K562 (cell line): ENCODE data around the gene ERCC6L. TPM values are rescaled to one million over a fixed set of nuclear protein-coding genes. Genes with fewer than 3 reads are reported as not detected.

Experiments used
- ATAC-seq: fragments of 200-7000 bp; cut with Tn5 transposase; 3 replicates; pipeline ENCODE4 v1.9.1; 2020; ENCODE audit warnings: moderate library complexity
- BruUV-seq: library from RNA; stranded (reverse); fragments of 400-500 nt; replicated peaks from 2 replicates; lab custom pipeline; 2021; lab: Mats Ljungman, UMichigan
- CTCF ChIA-PET: fragments of 300-600 bp; formaldehyde crosslinking; extraction: SDS; loops from one replicate; lab custom pipeline; 2021; ENCODE audit warnings: low intra/inter-chr PET ratio; lab: Yijun Ruan, JAX
- POLR2A ChIA-PET: fragments of 300-600, 350-650 bp; sonication (Branson Sonifier 250); formaldehyde crosslinking; extraction: SDS; loops from one replicate; lab custom pipeline; 2021; ENCODE audit warnings: antibody characterized with exemption, inconsistent platforms; lab: Yijun Ruan, JAX
- DNase-seq, 4 experiments: peaks; one replicate each; pipeline versions ENCODE4 v3.0.0 to v3.0.0-alpha.2; 2011 to 2018; ENCODE audit warnings: low spot score in 3 of 4, mixed read lengths in 3 of 4; ENCODE audit errors: extremely low read depth in 1 of 4
- FAIRE-seq: peaks from 2 replicates; lab custom pipeline; 2011; peaks lifted over from hg19 to GRCh38; lab: Jason Lieb, UNC
- H2AFZ ChIP-seq: 2 replicates; pipeline ENCODE4 v1.6.0; 2011; ENCODE audit warnings: low read depth, low read length, control low read depth, inconsistent platforms
- H3K27ac ChIP-seq: fragments of 200-600 bp; 3 replicates; pipeline ENCODE4 v1.8.0; 2011; ENCODE audit warnings: low read depth, mild to moderate bottlenecking, control low read depth, inconsistent platforms, low read length, moderate library complexity, mixed read lengths; ENCODE audit errors: extremely low read depth
- H3K27me3 ChIP-seq, 2 experiments: fragments of 300-600 bp in 1 of 2; 2 replicates in 1 of 2; 3 replicates in 1 of 2; pipeline versions ENCODE4 v1.6.0 to v1.8.0; 2011; ENCODE audit warnings: inconsistent platforms in 2 of 2, low read length in 2 of 2, mild to moderate bottlenecking in 1 of 2, mixed read lengths in 1 of 2, moderate library complexity in 1 of 2; ENCODE audit not compliant: control insufficient read depth in 2 of 2, insufficient read depth in 2 of 2
- H3K36me3 ChIP-seq: fragments of 300-600 bp; 3 replicates; pipeline ENCODE4 v1.8.0; 2011; ENCODE audit warnings: mild to moderate bottlenecking, low read length, inconsistent platforms; ENCODE audit not compliant: control insufficient read depth, insufficient read depth
- H3K4me1 ChIP-seq, 2 experiments: fragments of 200-600 bp in 1 of 2; replicated peaks in 1 of 2; 2 replicates in 1 of 2; 3 replicates in 1 of 2; pipeline versions ENCODE4 v1.5.1 to v1.8.0; 2011; ENCODE audit warnings: inconsistent platforms in 2 of 2, low read length in 2 of 2, mild to moderate bottlenecking in 1 of 2, mixed read lengths in 1 of 2, moderate library complexity in 1 of 2; ENCODE audit not compliant: control insufficient read depth in 2 of 2, insufficient read depth in 2 of 2
- H3K4me2 ChIP-seq: 2 replicates; pipeline ENCODE4 v1.6.1; 2011; ENCODE audit warnings: low read length, control low read depth, inconsistent platforms, mixed read lengths; ENCODE audit not compliant: insufficient read depth
- H3K4me3 ChIP-seq: fragments of 200-600 bp; sonication (generic), shearing (Covaris generic); 2 replicates; pipeline ENCODE4 v1.5.1; 2016; ENCODE audit warnings: control low read depth, inconsistent platforms
- H3K79me2 ChIP-seq: fragments of 200-600 bp; 3 replicates; pipeline ENCODE4 v1.8.0; 2011; ENCODE audit warnings: low read length, inconsistent platforms; ENCODE audit not compliant: control insufficient read depth, insufficient read depth
- H3K9ac ChIP-seq, 2 experiments: 2 replicates each; pipeline versions ENCODE4 v1.6.0 to v1.6.1; 2011; ENCODE audit warnings: low read depth in 2 of 2, low read length in 2 of 2, control low read depth in 1 of 2, inconsistent platforms in 1 of 2, mild to moderate bottlenecking in 1 of 2, mixed read lengths in 1 of 2; ENCODE audit not compliant: insufficient read depth in 1 of 2
- H3K9me1 ChIP-seq: one replicate; pipeline ENCODE4 v1.6.0; 2011; ENCODE audit warnings: inconsistent platforms, mild to moderate bottlenecking, low read length, moderate library complexity; ENCODE audit not compliant: control insufficient read depth, insufficient read depth
- H3K9me3 ChIP-seq: replicated peaks from 2 replicates; pipeline ENCODE4 v1.5.1; 2011; ENCODE audit warnings: low read depth, low read length, inconsistent platforms; ENCODE audit not compliant: control insufficient read depth, insufficient read depth
- H4K20me1 ChIP-seq: replicated peaks from 2 replicates; pipeline ENCODE4 v1.6.1; 2011; ENCODE audit warnings: low read length, inconsistent platforms, mixed read lengths; ENCODE audit not compliant: control insufficient read depth, insufficient read depth
- ARID1B ChIP-seq: fragments of 450-650 bp; IDR thresholded peaks from 2 replicates; pipeline ENCODE4 v1.6.1; 2016; ENCODE audit warnings: antibody characterized with exemption, mild to moderate bottlenecking, inconsistent platforms
- ARID3A ChIP-seq: IDR thresholded peaks from 2 replicates; pipeline ENCODE4 v1.6.1; 2012; ENCODE audit warnings: low read depth, low read length, improper control_type of control experiment, borderline replicate concordance
- HDAC8 ChIP-seq: fragments of 450-650 bp; IDR thresholded peaks from 2 replicates; pipeline ENCODE4 v1.6.1; 2016; ENCODE audit warnings: mild to moderate bottlenecking, missing genetic modification characterization, moderate library complexity, missing compliant biosample characterization
- MXD1 ChIP-seq: fragments of 250-450 bp; sonication (Bioruptor Pico); IDR thresholded peaks from 2 replicates; pipeline ENCODE4 v1.8.0; 2021; ENCODE audit warnings: borderline replicate concordance, mild to moderate bottlenecking, moderate library complexity; ENCODE audit not compliant: poor library complexity, severe bottlenecking
- PHB2 ChIP-seq: fragments of 450-650 bp; IDR thresholded peaks from 2 replicates; pipeline ENCODE4 v1.6.1; 2017; ENCODE audit warnings: low read depth
- RBFOX2 ChIP-seq: fragments of 200-400 bp; formaldehyde crosslinking; IDR thresholded peaks from 2 replicates; pipeline ENCODE4 v1.6.1; 2017; ENCODE audit warnings: low read depth, mild to moderate bottlenecking, low read length, moderate library complexity
- ZNF146 ChIP-seq: IDR thresholded peaks from one replicate; pipeline ENCODE4 v1.6.1; 2018; ENCODE audit warnings: missing compliant biosample characterization; ENCODE audit not compliant: unreplicated experiment
- ZNF766 ChIP-seq: fragments of 200-800 bp; sonication (Bioruptor generic); conservative IDR thresholded peaks from 2 replicates; pipeline ENCODE4 v1.6.1; 2016; ENCODE audit warnings: missing genetic modification characterization, missing compliant biosample characterization
- WGBS: fragments of 100-300 bp; shearing (Covaris generic); methylation state at CpG from one replicate; pipeline ENCODE4 v1.1.6; 2016; ENCODE audit warnings: low coverage, mixed read lengths; ENCODE audit not compliant: insufficient coverage; ENCODE audit errors: missing lambda C conversion rate; 5-methylcytosine and 5-hydroxymethylcytosine counted together
- in situ Hi-C: fragments of 300-500 bp; cut with MboI; formaldehyde crosslinking; loops from 4 replicates; pipeline ENCODE4 v1.15.0; 2018; ENCODE audit warnings: inconsistent platforms, mixed read lengths
- intact Hi-C: fragments of 100-400 bp; cut with micrococcal nuclease; formaldehyde crosslinking; loops from 2 replicates; pipeline ENCODE4 v1.14.2; 2022
- polyA plus RNA-seq, 8 experiments: library from polyadenylated mRNA; depleted of rRNA in 4 of 8; stranded (reverse) in 5 of 8; unstranded in 3 of 8; fragments of >200 nt; fragmentation: Nextera tagmentation in 2 of 8; fragmentation: Illumina TruSeq in 1 of 8; extraction: Ambion mirVana in 2 of 8; extraction: Trizol in 1 of 8; gene quantifications; 2 replicates each; pipeline versions ENCODE4 v1.2.1 to v1.2.3, GENCODE V29; 2011 to 2014; ENCODE audit warnings: inconsistent platforms in 1 of 8, missing spikeins in 1 of 8
- total RNA-seq, 7 experiments: library from RNA; depleted of rRNA in 6 of 7; stranded (reverse); fragments of >200 nt in 6 of 7; fragmentation: Illumina TruSeq in 2 of 7; extraction: Trizol in 2 of 7; gene quantifications; 2 replicates each; pipeline versions ENCODE4 v1.2.1 to v1.2.3, GENCODE V29; 2011 to 2021; ENCODE audit warnings: low replicate concordance in 1 of 7

ERCC6L gene
- total and polyA plus RNA-seq, 9 of the 15 experiments (the other 6 are each of a cell fraction or from before 2014, with no cell fraction given), result 6.4 to 17.4 (median 11.9) TPM

GRCh38 chrX:72269671-72270251, 30.9 kb upstream of the ERCC6L start (continued):
- TF ChIP-seq ARID1B, result peak; percentile 49; the same call in 1 of the 2 replicates
- no peak for TF ChIP-seq ZNF146
- no peak for TF ChIP-seq PHB2
- TF ChIP-seq HDAC8 (tag), result no peak

GRCh38 chrX:72268597-72269365, 30.0 kb upstream of the ERCC6L start:
- H3K27ac ChIP-seq, result no peak overlapping the region
- FAIRE-seq, result no peak

More at GRCh38 chrX:72268597-72269365, 30.0 kb upstream of the ERCC6L start:
- no TSS peak for BruUV-seq
- ChIA-PET POLR2A (interaction anchor here (0.7 to 3.4 kb wide), 4 partner anchors 8 to 14 kb away, joined by 4 to 34 read pairs (median 6); partner anchors contain the start of gene RPS4X), CTCF (no interaction called here)
- Histone ChIP-seq H3K79me2 (peaks cover 12% of the 10 kb centered on the region), H3K36me3 (peaks cover 64% of the 10 kb centered on the region), H3K9me3 (no peaks in the 10 kb centered on the region), H3K4me2 (no peak overlapping the region), H3K4me3 (no peak overlapping the region), H3K9me1 (no peaks in the 10 kb centered on the region), H3K4me1 (no peaks in the 10 kb centered on the region; a peak in 2 of 5 replicates), H2AFZ (no peak overlapping the region), H4K20me1 (peaks cover 6% of the 10 kb centered on the region; the same call in 1 of the 2 replicates), H3K27me3 (no peaks in the 10 kb centered on the region), H3K9ac (no peak overlapping the region)
- intact Hi-C loops, result no loop called here
- 100% methylated on average over 2 of the region's 2 CpGs for WGBS
- in situ Hi-C loops, result no loop called here
- DNase-seq, result no peak
- no peak for TF ChIP-seq ARID3A
- no peak for TF ChIP-seq MXD1 (CRISPR knock-in tag)
- TF ChIP-seq RBFOX2, result 0 out of 2 replicates have a peak, but pooled peaks have one; percentile 6
- no peak for TF ChIP-seq ZNF766 (CRISPR knock-in tag)
- no peak for ATAC-seq
